Measurements from ENCODE around the gene ERC2. TPM values are rescaled to one million over a fixed set of nuclear protein-coding genes. Genes with fewer than 3 reads are reported as not detected.

The ERC2 gene
- total RNA-seq, 1 donor, result 0.36 TPM

- Histone ChIP-seq H2AFZ (ENCODE audit: low read length) (no peak overlapping the region), H3K27ac (ENCODE audit: low read depth, low read length) (no peak overlapping the region), H4K20me1 (ENCODE audit: insufficient read depth, low read length) (no peaks in the 10 kb centered on the region), H3K36me3 (ENCODE audit: insufficient read depth, low read length) (no peaks in the 10 kb centered on the region), H3K27me3 (ENCODE audit: insufficient read depth, low read length) (peaks cover 6% of the 10 kb centered on the region), H3K4me1 (ENCODE audit: insufficient read depth, low read length) (no peaks in the 10 kb centered on the region), H3K9me3 (ENCODE audit: low read depth, low read length) (no peaks in the 10 kb centered on the region), H3K4me3 (ENCODE audit: insufficient read depth, low read length) (no peak overlapping the region), H3K4me2 (ENCODE audit: insufficient read depth, low read length) (no peak overlapping the region), H3K79me2 (ENCODE audit: insufficient read depth, low read length) (no peaks in the 10 kb centered on the region)
- no peak for DNase-seq (ENCODE audit: insufficient read length, low spot score, missing footprints)
- TF ChIP-seq CTCF (IDR thresholded peaks at IDR 0.05; ENCODE audit: extremely low read depth, low read depth, low read length), result no peak
These were observed 173.1 kb downstream of the ERC2 start for GRCh38 chr3:56295161-56295560.

GRCh38 chr3:56294286-56294685 is 174.0 kb downstream of the ERC2 start:
- H3K9me3 ChIP-seq (ENCODE audit: low read depth, low read length), result no peaks in the 10 kb centered on the region
- TF ChIP-seq CTCF (IDR thresholded peaks at IDR 0.05; ENCODE audit: extremely low read depth, low read depth, low read length), result no peak
- DNase-seq (ENCODE audit: insufficient read length, low spot score, missing footprints), result no peak

GRCh38 chr3:56291953-56292352 is 176.3 kb downstream of the ERC2 start:
- Histone ChIP-seq H3K27me3 (ENCODE audit: insufficient read depth, low read length) (peaks cover 7% of the 10 kb centered on the region), H3K9me3 (ENCODE audit: low read depth, low read length) (no peaks in the 10 kb centered on the region), H2AFZ (ENCODE audit: low read length) (no peak overlapping the region), H3K36me3 (ENCODE audit: insufficient read depth, low read length) (no peaks in the 10 kb centered on the region), H3K4me3 (ENCODE audit: insufficient read depth, low read length) (no peak overlapping the region), H3K4me1 (ENCODE audit: insufficient read depth, low read length) (no peaks in the 10 kb centered on the region), H3K27ac (ENCODE audit: low read depth, low read length) (no peak overlapping the region), H3K4me2 (ENCODE audit: insufficient read depth, low read length) (no peak overlapping the region), H4K20me1 (ENCODE audit: insufficient read depth, low read length) (no peaks in the 10 kb centered on the region), H3K79me2 (ENCODE audit: insufficient read depth, low read length) (no peaks in the 10 kb centered on the region)
- no peak for TF ChIP-seq CTCF (IDR thresholded peaks at IDR 0.05; ENCODE audit: extremely low read depth, low read depth, low read length)
- DNase-seq (ENCODE audit: insufficient read length, low spot score, missing footprints), result no peak

More at GRCh38 chr3:56294286-56294685, 174.0 kb downstream of the ERC2 start:
- Histone ChIP-seq H4K20me1 (ENCODE audit: insufficient read depth, low read length) (no peaks in the 10 kb centered on the region), H2AFZ (ENCODE audit: low read length) (no peak overlapping the region), H3K36me3 (ENCODE audit: insufficient read depth, low read length) (no peaks in the 10 kb centered on the region), H3K4me2 (ENCODE audit: insufficient read depth, low read length) (no peak overlapping the region), H3K4me1 (ENCODE audit: insufficient read depth, low read length) (no peaks in the 10 kb centered on the region), H3K4me3 (ENCODE audit: insufficient read depth, low read length) (no peak overlapping the region), H3K27ac (ENCODE audit: low read depth, low read length) (no peak overlapping the region), H3K79me2 (ENCODE audit: insufficient read depth, low read length) (no peaks in the 10 kb centered on the region), H3K27me3 (ENCODE audit: insufficient read depth, low read length) (peaks cover 6% of the 10 kb centered on the region)

GRCh38 chr3:56291244-56291680 is 177.0 kb downstream of the ERC2 start:
- Histone ChIP-seq H4K20me1 (ENCODE audit: insufficient read depth, low read length) (no peaks in the 10 kb centered on the region), H3K4me2 (ENCODE audit: insufficient read depth, low read length) (no peak overlapping the region), H3K9me3 (ENCODE audit: low read depth, low read length) (no peaks in the 10 kb centered on the region), H3K27me3 (ENCODE audit: insufficient read depth, low read length) (peaks cover 8% of the 10 kb centered on the region), H3K4me3 (ENCODE audit: insufficient read depth, low read length) (no peak overlapping the region), H3K27ac (ENCODE audit: low read depth, low read length) (no peak overlapping the region), H3K36me3 (ENCODE audit: insufficient read depth, low read length) (no peaks in the 10 kb centered on the region), H2AFZ (ENCODE audit: low read length) (no peak overlapping the region), H3K79me2 (ENCODE audit: insufficient read depth, low read length) (no peaks in the 10 kb centered on the region), H3K4me1 (ENCODE audit: insufficient read depth, low read length) (no peaks in the 10 kb centered on the region)
- DNase-seq (ENCODE audit: insufficient read length, low spot score, missing footprints), result no peak
- no peak for TF ChIP-seq CTCF (IDR thresholded peaks at IDR 0.05; ENCODE audit: extremely low read depth, low read depth, low read length)

Data from osteoblast (primary cell).